Stimulated activated CD8-positive, alpha-beta memory T cell treated with anti-CD3 and anti-CD28 coated beads, Interleukin-4, amount 100 ng/mL, for 48 hours (primary cell): Measurements from ENCODE around the gene PARVA.

Source experiments
- DNase-seq: peaks from one replicate; pipeline ENCODE4 v3.0.0-alpha.2; 2020

The PARVA gene

GRCh38 chr11:12433571-12434324 is 56.4 kb downstream of the PARVA start:
- no peak for DNase-seq

- DNase-seq, result no peak
These were observed 56.9 kb downstream of the PARVA start for GRCh38 chr11:12434325-12434654.

- DNase-seq, result no peak
These were observed 57.9 kb downstream of the PARVA start for GRCh38 chr11:12435264-12435663.

- DNase-seq, result no peak
These were observed 58.9 kb downstream of the PARVA start for GRCh38 chr11:12436266-12436665.

GRCh38 chr11:12438291-12438690 is 60.9 kb downstream of the PARVA start:
- DNase-seq, result no peak

- DNase-seq, result no peak
These were observed 62.2 kb downstream of the PARVA start for GRCh38 chr11:12439615-12440014.

- no peak for DNase-seq
These were observed 63.2 kb downstream of the PARVA start for GRCh38 chr11:12440565-12440964.

GRCh38 chr11:12441231-12441861 is 64.0 kb downstream of the PARVA start:
- DNase-seq, result no peak

- DNase-seq, result no peak
These were observed 67.2 kb downstream of the PARVA start for GRCh38 chr11:12444601-12445000.

- no peak for DNase-seq
These were observed 67.6 kb downstream of the PARVA start for GRCh38 chr11:12445001-12445400.

GRCh38 chr11:12446863-12447262 is 69.5 kb downstream of the PARVA start:
- DNase-seq, result no peak

GRCh38 chr11:12448131-12448939 is 71.0 kb downstream of the PARVA start:
- no peak for DNase-seq

GRCh38 chr11:12449961-12450715 is 72.8 kb downstream of the PARVA start:
- no peak for DNase-seq

- DNase-seq, result no peak
These were observed 73.9 kb downstream of the PARVA start for GRCh38 chr11:12451179-12451814.

- no peak for DNase-seq
These were observed 75.9 kb downstream of the PARVA start for GRCh38 chr11:12453243-12453642.

- no peak for DNase-seq
These were observed 77.4 kb downstream of the PARVA start for GRCh38 chr11:12454782-12455181.

- DNase-seq, result no peak
These were observed 78.6 kb downstream of the PARVA start for GRCh38 chr11:12455938-12456337.

- DNase-seq, result no peak
These were observed 79.5 kb downstream of the PARVA start for GRCh38 chr11:12456651-12457579.

- DNase-seq, result no peak
These were observed 80.7 kb downstream of the PARVA start for GRCh38 chr11:12458042-12458441.

GRCh38 chr11:12459374-12459773 is 82.0 kb downstream of the PARVA start:
- no peak for DNase-seq

- DNase-seq, result no peak
These were observed 82.6 kb downstream of the PARVA start for GRCh38 chr11:12459865-12460444.
